ENCODE measurements around the gene SCAPER. TPM values are rescaled to one million over a fixed set of nuclear protein-coding genes. Genes with fewer than 3 reads are reported as not detected.

The SCAPER gene
- total and polyA plus RNA-seq, 2 of the 4 experiments (the other 2 are of a cell fraction): 2.9 to 9.7 TPM

GRCh38 chr15:76451540-76451939 lies 453.6 kb downstream of the SCAPER start:
- Histone ChIP-seq H2BK20ac (ENCODE audit: low read depth, low read length) (no peak overlapping the region), H3K79me1 (ENCODE audit: low read depth in 1 of 2, low read length in 2 of 2) (no peaks in the 10 kb centered on the region), H3K9me3 (ENCODE audit: control insufficient read depth, insufficient read depth, low read length) (no peaks in the 10 kb centered on the region), H3K4me2 (ENCODE audit: low read depth, low read length) (no peak overlapping the region), H3K56ac (ENCODE audit: extremely low read depth, insufficient read depth, low read length) (no peak overlapping the region), H4K20me1 (ENCODE audit: insufficient read depth, low read length) (no peaks in the 10 kb centered on the region), H4K5ac (ENCODE audit: low read depth, low read length) (no peak overlapping the region), H3K14ac (replicated peaks; ENCODE audit: low read depth, low read length) (no peak overlapping the region), H4K8ac (ENCODE audit: low read depth in 2 of 2, low read length in 2 of 2) (no peak overlapping the region), H3K27ac (ENCODE audit: insufficient read depth, low read length) (no peak overlapping the region), H3K9me1 (ENCODE audit: insufficient read depth, low read length) (no peaks in the 10 kb centered on the region), H3K23ac (ENCODE audit: low read depth, low read length) (no peak overlapping the region), H3K27me3 (ENCODE audit: control insufficient read depth, insufficient read depth, low read length) (no peaks in the 10 kb centered on the region), H2BK5ac (ENCODE audit: low read depth, low read length, poor library complexity, severe bottlenecking) (no peak overlapping the region), H3K18ac (ENCODE audit: low read depth, low read length) (no peak overlapping the region), H3K9ac (ENCODE audit: low read depth, low read length) (no peak overlapping the region), H2AFZ (replicated peaks; ENCODE audit: low read length, poor library complexity) (no peak overlapping the region), H2AK9ac (replicated peaks; ENCODE audit: low read depth, low read length, poor library complexity) (no peak overlapping the region), H2BK120ac (ENCODE audit: low read depth, low read length) (no peak overlapping the region), H4K91ac (ENCODE audit: insufficient read depth, low read depth, low read length) (no peak overlapping the region), H3K36me3 (ENCODE audit: control insufficient read depth, insufficient read depth, low read length) (no peaks in the 10 kb centered on the region), H3K4me1 (ENCODE audit: control insufficient read depth, insufficient read depth, low read length) (no peaks in the 10 kb centered on the region), H2BK15ac (ENCODE audit: low read depth, low read length) (no peak overlapping the region), H3K4me3 (ENCODE audit: insufficient read depth, low read depth, low read length) (no peak overlapping the region), H2AK5ac (ENCODE audit: low read depth, low read length) (no peak overlapping the region), H3K4ac (ENCODE audit: low read depth, low read length) (no peak overlapping the region)
- ATAC-seq (ENCODE audit: low read depth) (no peak), DNase-seq (no peak)
- intact Hi-C loops (cut with micrococcal nuclease): no loop called here
- TF ChIP-seq RAD21 (IDR thresholded peaks at IDR 0.05; ENCODE audit: low read length) (no peak), BHLHE40 (IDR thresholded peaks at IDR 0.05; ENCODE audit: low read depth, low read length) (no peak), CEBPB (IDR thresholded peaks at IDR 0.05; ENCODE audit: low read depth, low read length) (no peak), RFX5 (IDR thresholded peaks at IDR 0.05; ENCODE audit: low read depth, low read length) (no peak), CHD1 (IDR thresholded peaks at IDR 0.05; ENCODE audit: low read depth, low read length) (no peak), ELK1 (IDR thresholded peaks at IDR 0.05; ENCODE audit: borderline replicate concordance, low read depth, low read length) (no peak), NFE2L2 (IDR thresholded peaks at IDR 0.05; ENCODE audit: low read depth, low read length) (no peak), FOS (IDR thresholded peaks at IDR 0.05; ENCODE audit: low read depth, low read length) (no peak), RCOR1 (IDR thresholded peaks at IDR 0.05; ENCODE audit: insufficient replicate concordance, low read length) (no peak), SMC3 (IDR thresholded peaks at IDR 0.05; ENCODE audit: low read depth, low read length) (no peak), POLR2A (IDR thresholded peaks at IDR 0.05; ENCODE audit: low read depth, low read length) (no peak), MAFK (IDR thresholded peaks at IDR 0.05; ENCODE audit: low read depth, low read length) (no peak), MAZ (IDR thresholded peaks at IDR 0.05; ENCODE audit: borderline replicate concordance, low read depth, low read length) (no peak), MXI1 (IDR thresholded peaks at IDR 0.05; ENCODE audit: borderline replicate concordance, low read depth, low read length) (no peak)
- TF ChIP-seq, protein P1, sequence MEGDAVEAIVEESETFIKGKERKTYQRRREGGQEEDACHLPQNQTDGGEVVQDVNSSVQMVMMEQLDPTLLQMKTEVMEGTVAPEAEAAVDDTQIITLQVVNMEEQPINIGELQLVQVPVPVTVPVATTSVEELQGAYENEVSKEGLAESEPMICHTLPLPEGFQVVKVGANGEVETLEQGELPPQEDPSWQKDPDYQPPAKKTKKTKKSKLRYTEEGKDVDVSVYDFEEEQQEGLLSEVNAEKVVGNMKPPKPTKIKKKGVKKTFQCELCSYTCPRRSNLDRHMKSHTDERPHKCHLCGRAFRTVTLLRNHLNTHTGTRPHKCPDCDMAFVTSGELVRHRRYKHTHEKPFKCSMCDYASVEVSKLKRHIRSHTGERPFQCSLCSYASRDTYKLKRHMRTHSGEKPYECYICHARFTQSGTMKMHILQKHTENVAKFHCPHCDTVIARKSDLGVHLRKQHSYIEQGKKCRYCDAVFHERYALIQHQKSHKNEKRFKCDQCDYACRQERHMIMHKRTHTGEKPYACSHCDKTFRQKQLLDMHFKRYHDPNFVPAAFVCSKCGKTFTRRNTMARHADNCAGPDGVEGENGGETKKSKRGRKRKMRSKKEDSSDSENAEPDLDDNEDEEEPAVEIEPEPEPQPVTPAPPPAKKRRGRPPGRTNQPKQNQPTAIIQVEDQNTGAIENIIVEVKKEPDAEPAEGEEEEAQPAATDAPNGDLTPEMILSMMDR (conservative IDR thresholded peaks at IDR 0.05; ENCODE audit: low read depth, low read length): no peak
- TF ChIP-seq, protein P2, sequence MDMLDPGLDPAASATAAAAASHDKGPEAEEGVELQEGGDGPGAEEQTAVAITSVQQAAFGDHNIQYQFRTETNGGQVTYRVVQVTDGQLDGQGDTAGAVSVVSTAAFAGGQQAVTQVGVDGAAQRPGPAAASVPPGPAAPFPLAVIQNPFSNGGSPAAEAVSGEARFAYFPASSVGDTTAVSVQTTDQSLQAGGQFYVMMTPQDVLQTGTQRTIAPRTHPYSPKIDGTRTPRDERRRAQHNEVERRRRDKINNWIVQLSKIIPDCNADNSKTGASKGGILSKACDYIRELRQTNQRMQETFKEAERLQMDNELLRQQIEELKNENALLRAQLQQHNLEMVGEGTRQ (IDR thresholded peaks at IDR 0.05; ENCODE audit: low read depth, low read length): no peak
- in situ Hi-C loops (cut with MboI; ENCODE audit: low sequenced_read_pairs): no loop called here
- BruUV-seq (replicated peaks): no TSS peak
- POLR2A ChIA-PET (ENCODE audit: unreplicated experiment): interaction anchor here (0.6 kb wide), 1 partner anchor 115 kb away, joined by 3 read pairs; the partner anchor contains the start of gene ISL2
- no CpG with 5 or more reads among the region's 1 CpG for WGBS, 2 experiments (ENCODE audit: extremely low coverage in 2 of 2, insufficient read length in 1 of 2)
- CTCF ChIA-PET: interaction anchor here (0.7 kb wide), 1 partner anchor 111 kb away, joined by 3 read pairs; no protein-coding TSS in a partner anchor
- dilution Hi-C loops (cut with HindIII; ENCODE audit: low sequenced_read_pairs, unreplicated experiment): no loop called here
